Effector CD8-positive, alpha-beta T cell (primary cell): Measurements from ENCODE around the gene DENND2A.
"Not testable (repeated sequence)": the region's sequence is repeated elsewhere in the genome, so short reads cannot be mapped to it uniquely, and the experiment has no call there.

Experiments used
- DNase-seq: peaks from one replicate; lab custom pipeline; 2025; lab: John Stamatoyannopoulos, UW
- total RNA-seq, 4 experiments: gene quantifications; one replicate each; lab custom pipeline; 2026; lab: John Stamatoyannopoulos, UW

Gene DENND2A, protein sequence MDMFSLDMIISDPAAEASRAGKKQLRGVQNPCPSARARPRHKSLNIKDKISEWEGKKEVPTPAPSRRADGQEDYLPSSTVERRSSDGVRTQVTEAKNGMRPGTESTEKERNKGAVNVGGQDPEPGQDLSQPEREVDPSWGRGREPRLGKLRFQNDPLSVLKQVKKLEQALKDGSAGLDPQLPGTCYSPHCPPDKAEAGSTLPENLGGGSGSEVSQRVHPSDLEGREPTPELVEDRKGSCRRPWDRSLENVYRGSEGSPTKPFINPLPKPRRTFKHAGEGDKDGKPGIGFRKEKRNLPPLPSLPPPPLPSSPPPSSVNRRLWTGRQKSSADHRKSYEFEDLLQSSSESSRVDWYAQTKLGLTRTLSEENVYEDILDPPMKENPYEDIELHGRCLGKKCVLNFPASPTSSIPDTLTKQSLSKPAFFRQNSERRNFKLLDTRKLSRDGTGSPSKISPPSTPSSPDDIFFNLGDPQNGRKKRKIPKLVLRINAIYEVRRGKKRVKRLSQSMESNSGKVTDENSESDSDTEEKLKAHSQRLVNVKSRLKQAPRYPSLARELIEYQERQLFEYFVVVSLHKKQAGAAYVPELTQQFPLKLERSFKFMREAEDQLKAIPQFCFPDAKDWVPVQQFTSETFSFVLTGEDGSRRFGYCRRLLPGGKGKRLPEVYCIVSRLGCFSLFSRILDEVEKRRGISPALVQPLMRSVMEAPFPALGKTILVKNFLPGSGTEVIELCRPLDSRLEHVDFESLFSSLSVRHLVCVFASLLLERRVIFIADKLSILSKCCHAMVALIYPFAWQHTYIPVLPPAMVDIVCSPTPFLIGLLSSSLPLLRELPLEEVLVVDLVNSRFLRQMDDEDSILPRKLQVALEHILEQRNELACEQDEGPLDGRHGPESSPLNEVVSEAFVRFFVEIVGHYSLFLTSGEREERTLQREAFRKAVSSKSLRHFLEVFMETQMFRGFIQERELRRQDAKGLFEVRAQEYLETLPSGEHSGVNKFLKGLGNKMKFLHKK
- total RNA-seq: 0 to 0.44 (median 0.18) reads per million in 4 experiments

DNA sequence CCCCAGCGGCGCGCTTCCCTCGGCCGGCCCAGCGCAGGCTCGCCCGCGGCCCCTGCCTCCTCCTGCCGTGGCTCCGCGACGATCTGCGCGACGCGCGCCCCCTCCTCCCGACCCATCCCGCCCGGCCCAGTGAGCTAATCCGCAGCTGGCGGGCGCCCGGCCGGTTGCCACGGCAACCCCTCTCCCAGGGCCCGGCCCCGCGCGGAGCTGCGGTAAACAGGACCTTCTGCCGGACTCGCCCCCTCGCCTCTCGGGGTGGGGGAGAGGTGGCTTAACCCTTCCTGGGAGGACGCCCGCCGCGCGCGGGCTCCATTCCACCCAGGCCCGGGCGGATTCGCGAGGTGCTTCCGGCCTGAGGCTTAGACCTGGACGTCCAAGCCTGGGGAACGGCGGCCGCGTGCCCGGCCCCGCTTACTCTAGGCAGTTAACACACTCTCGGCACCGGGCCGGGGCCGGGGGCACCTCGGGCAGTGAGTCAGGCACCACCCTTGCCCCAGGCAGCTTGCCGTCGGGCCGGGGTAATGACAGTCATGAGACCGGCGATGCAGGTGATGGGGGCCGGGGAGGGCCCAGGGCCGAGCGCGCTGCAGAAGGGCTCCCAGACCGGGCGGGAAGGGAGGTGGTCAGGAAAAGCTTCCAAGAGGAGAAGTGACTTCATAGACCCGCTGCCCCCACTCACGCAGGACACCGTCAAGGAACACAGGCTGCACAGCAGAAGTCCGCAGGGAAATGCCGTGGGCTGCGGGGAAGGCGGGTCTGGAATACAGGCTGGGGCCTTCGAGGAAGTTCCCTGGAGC lies at the start of gene DENND2A:
Gene DENND2A (minus strand): TSS at position 87 of the 797 bp plus-strand sequence. CDS start 38,416 bp downstream, outside the sequence.
- no peak for DNase-seq

DNA sequence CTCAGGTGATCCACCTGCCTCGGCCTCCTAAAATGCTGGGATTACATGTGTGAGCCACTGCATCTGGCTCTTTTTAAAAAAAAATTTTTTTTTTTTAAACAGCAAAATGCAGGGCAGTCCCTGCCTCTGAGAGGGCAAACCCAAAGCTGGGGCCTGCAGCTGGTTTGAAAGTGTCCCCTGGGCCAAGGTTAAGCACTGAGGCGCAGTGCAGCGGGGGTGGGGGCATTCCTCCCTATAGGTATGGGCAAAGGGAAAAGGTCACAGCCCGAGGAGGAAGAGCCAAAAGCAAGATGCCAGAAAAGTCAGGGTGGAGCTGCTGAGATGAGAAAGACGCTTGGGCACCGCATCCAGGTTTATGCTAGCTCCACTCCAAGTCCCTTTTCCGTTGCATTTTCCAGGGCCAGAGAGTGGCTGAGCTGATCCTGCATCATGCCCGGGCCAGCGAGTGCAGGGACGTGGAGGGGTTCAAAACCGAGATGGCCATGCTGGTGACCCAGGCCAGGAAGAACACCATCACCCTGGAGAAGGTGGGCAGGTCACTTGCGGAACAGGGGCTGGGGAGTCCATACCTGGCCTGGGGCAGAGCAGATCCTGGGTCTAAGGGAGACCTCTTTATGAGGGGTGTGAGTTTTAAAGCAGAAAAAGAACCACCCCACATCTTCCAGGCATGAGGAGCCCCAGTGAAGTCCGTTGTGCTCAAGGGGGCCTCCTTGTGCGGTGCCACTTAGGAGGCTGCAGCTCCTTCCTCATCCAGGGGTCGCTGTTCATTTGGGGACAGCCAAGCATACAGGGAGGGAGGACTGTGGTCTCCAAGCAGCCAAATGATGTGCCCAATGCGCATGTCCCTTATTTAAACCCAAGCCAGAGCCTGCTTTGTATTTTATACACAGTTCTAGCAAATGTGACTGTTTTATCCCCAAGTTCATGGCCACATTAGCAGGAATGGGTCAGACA lies 48.9 kb upstream of the DENND2A start:
- no peak for DNase-seq

DNA sequence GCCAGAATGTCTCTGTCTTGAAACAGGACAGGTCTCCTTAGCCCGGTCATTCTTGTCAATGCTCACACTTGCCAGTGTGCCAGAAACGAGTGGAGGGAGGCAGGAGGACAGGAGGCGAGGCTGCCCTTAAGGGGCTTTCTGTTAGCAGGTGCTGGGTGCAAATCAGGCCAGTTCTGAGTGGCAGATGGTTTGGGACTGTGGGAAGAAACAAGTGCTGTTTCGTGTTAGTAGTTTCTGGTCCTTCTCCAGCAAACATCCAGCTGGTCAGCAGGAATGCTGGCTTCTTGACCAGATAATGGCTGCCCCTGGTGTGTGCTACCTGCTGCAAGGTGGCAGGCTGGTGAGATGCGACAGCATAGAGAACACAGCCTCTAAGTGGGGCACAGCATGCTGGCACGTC lies 47.7 kb upstream of the DENND2A start:
- DNase-seq: no peak

DNA sequence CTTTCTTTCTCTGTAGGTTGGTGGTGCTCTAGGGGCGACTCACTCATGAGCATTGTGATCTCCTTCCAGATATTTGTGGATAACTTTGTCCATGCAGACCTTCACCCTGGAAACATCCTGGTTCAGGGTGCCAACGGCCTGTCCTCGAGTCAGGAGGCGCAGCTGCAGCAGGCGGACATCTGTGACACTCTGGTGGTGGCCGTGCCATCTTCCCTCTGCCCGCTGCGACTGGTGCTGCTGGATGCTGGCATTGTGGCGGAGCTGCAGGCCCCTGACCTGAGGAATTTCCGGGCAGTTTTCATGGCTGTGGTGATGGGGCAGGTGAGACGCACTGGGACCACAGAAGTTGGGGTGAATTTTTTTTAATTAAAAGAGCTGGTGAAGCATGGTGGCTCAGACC lies 46.3 kb upstream of the DENND2A start:
- DNase-seq: no peak

DNA sequence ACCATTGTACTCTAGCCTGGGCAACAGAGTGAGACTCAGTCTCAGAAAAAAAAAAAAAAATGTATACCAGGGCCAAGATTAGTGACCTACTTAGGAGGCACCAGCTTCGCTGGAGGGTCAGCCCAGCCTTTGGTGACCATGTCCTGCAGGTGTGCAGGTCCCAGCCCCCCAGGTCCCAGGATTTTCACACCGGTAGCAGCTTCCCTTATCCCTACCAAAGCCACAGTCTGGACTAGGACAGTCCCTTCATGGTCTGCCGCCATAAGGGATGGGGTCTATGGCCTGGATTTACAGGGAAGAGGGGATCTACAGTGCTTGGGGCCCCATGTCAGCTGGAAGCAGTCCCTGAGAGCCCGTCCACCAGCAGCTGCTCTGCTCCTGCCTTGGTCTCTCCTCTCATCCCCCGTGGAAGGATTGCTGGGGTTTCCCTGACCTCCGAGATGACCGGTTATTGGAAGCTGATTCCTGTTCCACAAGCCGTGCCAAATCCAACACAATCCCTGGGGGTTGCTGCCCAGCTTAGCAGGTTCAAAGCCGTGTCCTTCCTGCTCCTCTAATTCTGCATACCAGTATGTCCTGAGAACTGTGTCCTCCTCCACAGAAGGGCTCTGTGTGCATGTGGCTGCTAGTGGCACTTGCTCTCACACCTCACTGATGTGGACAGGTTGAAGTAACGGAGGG lies 44.9 kb upstream of the DENND2A start:
- DNase-seq: no peak

DNA sequence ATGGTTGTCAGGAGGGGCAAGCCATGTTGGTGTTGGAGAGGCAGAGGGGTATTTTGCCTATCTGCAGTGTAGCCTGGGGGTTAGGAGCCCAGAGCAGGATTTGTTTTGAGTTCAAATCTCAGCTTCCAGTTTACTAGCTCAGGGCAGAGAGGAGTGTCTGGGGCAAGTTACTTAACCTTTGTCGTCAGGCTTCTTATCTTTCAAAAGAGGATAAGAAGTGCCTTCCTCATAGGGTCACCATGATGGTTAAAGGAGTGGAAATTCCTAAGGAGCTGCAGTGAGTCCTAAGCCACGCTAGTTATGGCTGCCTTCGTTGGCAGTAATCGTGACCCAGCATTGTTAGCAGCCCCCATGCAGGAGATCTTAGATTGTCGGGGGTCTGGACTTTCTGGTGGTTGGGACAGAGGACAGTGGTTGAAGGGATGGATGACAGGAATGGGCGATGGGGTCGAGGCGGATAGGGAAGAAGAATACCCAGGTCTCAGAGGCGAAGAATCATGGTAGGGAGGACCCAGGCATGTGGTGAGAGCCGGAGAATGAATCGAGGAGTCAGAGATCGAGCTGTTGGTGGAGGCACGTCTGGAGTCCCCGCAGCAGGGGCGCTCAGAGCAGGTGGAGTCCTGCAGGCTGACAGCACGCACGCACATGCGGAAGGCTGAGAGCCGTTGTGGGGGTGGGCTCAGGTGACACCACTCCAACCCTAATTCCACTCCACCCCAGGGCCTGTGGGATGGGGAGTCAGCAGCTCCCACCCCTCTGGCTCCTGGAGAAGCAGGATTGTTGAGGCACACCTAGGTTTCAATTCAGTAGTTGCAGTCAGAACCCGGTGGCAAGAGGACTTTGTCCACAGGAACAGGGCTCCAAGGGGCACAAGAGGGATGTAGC lies 43.7 kb upstream of the DENND2A start:
- no peak for DNase-seq

DNA sequence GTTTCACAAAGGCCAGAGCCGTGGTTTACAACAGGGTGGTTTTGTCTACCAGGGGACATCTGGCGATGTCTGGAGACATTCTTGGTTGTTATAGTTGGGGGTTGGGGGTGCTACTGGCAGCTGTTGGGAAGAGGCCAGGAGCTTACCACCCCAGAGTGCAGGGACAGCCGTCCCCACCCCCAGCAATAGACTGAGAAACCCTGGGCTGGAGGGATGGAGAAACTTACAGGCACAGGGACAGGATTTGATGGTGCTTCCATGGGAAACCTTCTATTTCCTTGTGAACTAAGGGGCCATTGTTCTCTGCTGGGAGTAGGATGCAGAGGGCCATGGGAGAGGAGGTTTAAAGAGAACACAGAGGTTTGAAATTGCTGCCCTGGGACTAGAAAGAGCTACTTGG lies 43.0 kb upstream of the DENND2A start:
- DNase-seq: no peak

DNA sequence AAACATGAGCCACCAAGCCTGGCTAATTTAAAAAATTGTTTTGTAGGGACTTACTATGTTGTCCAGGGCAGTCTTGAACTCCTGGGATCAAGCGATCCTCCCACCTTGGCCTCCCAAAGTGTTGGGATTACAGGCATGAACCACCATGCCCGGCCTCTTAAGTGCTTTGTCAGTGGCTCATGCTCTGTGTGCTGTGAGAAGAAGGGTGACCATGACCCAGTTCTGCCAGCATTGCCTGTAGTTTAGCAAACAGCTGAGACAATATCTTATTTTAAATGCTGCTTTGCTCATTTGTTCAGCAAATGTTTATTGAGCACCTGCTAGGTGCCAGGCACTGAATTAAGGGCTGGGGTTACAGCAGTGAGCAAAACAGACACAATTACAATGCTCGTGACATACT lies 41.2 kb upstream of the DENND2A start:
- DNase-seq: no peak

DNA sequence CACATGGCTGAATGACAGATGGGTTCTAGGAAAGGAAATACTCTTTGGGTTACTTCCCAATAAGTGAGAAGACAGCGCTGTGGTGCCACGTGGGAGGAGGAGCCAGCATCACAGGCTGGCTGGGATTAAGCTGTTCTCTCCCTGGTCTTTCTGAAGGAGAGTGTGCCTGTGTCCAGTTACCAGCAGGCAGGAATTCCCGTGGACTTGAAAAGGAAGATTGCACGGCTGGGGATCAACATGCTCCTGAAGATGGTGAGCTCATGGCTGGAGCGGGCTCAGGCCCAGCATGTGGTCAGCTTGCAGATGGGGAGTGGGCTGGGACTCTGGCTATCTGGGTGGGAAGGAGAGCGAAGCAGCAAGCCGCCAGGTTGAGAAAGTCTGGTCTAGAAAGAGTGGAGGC lies 40.3 kb upstream of the DENND2A start:
- DNase-seq: no peak

DNA sequence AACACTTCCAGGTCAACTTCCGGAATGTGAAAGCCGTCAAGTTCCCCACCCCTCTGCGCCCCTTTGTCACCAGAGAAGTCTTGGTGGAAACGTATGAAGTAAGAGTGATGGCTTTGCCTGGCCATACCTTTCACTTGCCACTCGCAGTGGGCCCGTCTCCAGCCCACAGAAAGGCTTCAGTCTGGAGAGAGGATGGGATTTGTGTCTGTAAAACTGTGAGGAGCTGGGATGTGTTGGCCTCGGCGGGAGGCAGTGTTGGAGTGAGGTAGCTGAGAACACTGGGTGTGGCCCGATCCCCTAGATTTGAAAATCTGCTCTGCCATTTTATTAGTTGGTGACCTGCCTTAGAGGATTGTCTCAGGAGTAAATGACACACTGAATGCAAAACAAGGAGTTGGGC lies 38.6 kb upstream of the DENND2A start:
- no peak for DNase-seq

DNA sequence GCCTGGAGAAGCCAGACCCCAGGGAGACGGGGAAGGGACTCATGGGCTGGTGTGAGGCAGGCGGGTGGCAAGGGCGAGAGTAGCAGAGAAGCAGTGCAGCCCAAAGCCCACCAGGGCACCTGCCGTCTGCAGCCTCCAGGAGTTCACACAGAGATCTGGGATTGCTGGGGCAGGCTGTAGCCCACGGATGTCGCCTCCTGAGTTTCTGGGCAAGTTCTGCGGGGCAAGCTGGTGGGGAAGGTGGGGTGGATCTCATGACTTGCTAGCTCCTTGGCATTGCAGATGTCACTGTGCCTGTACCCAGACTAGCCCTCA lies 38.2 kb upstream of the DENND2A start:
- no peak for DNase-seq

DNA sequence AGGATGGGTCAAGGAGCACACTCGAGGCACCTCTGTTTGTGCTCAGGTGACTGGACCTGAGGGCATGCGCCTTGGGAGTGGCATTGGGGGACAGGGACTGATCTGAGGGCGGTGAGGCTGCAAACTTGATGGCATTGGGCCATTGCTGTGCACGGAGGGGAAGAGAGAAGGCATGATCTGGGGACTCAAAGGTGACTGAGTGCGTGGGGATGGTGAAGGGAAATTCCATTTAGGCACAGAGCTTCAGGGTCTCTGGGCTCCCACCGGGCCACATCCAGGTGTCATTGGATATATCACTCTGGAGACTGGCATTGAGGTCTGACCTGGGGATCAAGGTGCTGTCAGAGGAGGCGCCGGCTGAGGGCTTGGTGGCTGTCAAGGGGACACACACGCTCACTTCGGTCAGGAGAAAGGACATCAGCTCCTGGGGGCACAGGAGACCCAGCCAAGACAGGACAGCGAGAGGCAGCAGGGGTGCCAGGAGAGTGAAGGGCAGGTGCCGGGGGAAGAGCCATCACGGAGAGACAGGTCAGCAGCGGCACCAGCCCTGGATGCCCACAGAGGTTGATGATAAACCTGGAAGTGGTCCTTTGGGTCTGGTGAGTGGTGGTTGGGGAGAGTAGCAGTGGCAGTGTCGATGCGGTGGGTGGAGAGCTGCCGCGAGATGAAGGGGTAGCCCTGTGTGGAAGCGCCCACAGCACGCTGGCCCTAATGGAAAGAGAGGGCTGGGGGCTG lies 37.6 kb upstream of the DENND2A start:
- DNase-seq: no peak

DNA sequence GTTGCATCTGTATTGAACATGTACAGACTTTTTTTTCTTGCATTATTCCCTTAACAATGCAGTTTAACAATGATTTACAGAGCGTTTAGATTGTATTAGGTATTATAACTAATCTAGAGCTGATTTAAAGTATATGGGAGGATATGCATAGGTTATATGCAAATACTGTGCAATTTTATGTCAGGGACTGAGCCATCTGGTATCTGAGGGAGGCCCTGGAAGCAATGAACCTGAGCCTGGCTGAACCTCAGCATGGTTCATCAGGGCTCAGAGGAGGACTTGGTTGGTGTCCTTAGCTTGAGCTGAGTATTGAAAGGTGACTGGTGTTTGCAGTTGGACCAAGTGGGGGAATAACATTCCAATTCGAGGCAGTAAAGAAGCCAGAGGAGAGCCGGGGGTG lies 36.9 kb upstream of the DENND2A start:
- DNase-seq: no peak

DNA sequence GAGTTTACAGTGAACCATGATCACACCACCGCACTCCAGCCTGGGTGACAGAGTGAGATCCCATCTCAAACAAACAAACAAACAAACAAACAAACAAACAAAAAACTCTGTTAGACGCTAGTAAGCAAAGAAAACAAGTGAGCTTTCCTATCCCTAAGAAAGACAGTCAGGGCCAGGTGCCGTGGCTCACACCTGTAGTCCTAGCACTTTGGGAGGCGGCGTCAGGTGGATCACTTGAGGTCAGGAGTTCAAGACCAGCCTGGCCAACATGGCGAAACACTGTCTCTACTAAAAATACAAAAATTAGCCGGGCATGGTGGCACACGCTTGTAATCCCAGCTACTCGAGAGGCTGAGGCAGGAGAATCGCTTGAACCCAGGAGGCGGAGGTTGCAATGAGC lies 36.3 kb upstream of the DENND2A start:
- not testable (repeated sequence) for DNase-seq

DNA sequence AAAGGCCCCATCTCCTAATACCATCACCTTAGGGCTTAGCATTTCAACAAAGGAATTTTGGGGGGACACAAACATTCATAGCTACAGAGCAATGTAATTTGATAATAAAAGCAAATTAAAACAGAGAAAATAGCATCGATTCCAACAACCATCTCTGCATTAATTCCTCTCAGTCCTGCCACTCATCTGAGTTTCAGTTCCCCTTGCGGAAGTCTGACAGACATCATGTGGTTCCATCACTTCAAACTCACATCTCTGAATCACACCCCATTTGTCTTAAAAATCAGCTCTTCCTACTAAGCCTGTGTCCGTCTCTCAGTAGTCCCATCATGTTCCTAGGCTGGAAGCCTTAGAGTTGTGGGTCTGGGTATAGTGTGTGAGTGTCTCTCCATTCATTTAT lies 35.7 kb upstream of the DENND2A start:
- no peak for DNase-seq

DNA sequence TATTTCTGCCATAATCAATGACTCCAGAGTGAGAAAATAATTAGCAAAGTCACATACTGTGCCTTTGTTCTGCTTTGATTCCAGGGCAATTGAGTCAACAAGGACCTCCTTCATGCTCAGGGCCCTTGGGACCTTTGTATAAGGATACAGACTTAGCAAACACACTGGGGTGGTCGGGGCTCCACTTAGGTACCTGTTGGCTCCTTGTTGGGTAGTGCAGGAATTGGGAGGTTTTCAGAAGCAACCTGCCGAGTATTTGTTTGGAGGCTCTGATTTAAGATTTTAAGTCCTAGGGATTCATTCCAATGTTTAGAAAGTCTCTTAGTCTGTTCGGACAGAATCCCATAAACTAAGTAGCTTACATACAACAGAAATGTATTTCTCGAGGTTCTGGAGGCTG lies 35.1 kb upstream of the DENND2A start:
- no peak for DNase-seq

DNA sequence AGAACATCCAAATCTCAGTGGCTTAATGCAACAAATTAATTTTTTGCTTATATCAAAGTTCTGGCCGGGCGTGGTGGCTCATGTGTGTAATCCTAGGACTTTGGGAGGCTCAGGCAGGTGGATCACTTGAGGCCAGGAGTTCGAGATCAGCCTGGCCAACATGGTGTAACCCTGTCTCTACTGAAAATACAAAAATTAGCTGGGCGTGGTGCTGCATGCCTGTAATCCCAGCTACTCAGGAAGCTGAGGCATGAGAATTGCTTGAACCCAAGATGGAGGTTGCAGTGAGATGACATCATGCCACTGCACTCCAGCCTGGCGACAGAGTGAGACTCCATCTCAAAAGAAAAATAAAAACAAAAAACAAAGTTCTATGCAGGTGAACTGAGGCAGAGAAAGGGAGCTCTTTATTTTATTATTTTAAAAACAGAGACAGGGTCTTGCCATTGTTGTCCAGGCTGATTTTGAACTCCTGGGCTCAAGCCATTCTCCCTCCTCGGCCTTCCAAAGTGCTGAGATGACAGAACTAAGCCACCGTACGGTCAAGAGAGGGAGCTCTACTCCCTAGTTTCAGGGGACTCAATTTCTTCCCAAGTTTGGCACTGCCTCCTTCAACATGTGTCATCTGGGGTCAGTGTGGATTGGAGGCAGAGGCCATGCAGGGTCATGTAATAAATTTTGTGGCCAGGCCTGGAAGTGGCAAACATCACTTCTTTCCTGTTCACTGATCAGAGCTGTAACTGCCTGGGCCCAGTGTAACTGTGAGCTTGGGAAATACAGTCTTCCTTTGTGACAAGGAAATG lies 34.5 kb upstream of the DENND2A start:
- no peak for DNase-seq

DNA sequence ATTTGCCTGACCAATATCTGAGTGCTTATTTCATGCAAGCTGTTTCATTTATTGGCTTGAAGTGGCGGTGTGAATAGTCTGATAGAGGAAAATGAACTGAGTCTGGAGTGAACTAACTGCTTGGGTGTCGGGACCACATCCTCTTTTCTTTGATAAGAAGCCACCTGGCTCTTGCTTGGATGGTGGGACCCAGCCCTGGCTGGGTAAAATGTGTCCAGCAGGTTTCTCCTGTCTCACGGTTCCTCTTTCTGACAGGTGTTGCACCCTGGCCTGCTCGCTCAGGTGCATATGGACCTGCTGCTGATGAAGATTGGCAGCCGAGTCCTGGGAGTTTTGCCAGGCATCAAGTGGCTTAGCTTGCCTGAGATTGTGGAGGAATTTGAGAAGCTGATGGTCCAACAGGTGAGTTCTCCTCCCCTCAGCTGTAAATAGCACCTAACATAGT lies 33.8 kb upstream of the DENND2A start:
- DNase-seq: no peak
